Breast epithelium (tissue), 4 donors: ENCODE measurements around the gene PLGRKT. TPM values are rescaled to one million over a fixed set of nuclear protein-coding genes. Genes with fewer than 3 reads are reported as not detected.
"Not testable (repeated sequence)": the region's sequence is repeated elsewhere in the genome, so short reads cannot be mapped to it uniquely, and the experiment has no call there.

Source experiments
- DNase-seq, 2 donors: peaks; one replicate each; pipeline ENCODE4 v3.0.0-alpha.2; 2019; ENCODE audit warnings: low spot score in 2 of 2
- H3K27ac ChIP-seq, 2 donors: fragments of 200-600 bp; sonication (generic) in 1 of 2; one replicate each; pipeline ENCODE4 v1.5.1; 2016 to 2019; ENCODE audit warnings: mild to moderate bottlenecking in 1 of 2
- H3K27me3 ChIP-seq, 2 donors: fragments of 200-600 bp; sonication (generic) in 1 of 2; one replicate each; pipeline versions ENCODE4 v1.5.1 to v1.6.0; 2017 to 2019; ENCODE audit warnings: control low read depth in 1 of 2, mild to moderate bottlenecking in 1 of 2
- H3K36me3 ChIP-seq: fragments of 200-600 bp; one replicate; pipeline ENCODE4 v1.5.1; 2019
- H3K4me1 ChIP-seq, 2 donors: fragments of 200-600 bp; sonication (generic); one replicate each; pipeline ENCODE4 v1.5.1; 2016 to 2019; ENCODE audit warnings: control low read depth in 1 of 2
- H3K4me3 ChIP-seq, 3 donors: fragments of 200-600 bp; sonication (generic); 1 replicate in 2 of 3; 2 replicates in 1 of 3; pipeline ENCODE4 v1.5.1; 2016 to 2019; ENCODE audit warnings: mild to moderate bottlenecking in 3 of 3, moderate library complexity in 2 of 3
- H3K9me3 ChIP-seq, 2 donors: fragments of 200-600 bp; sonication (generic) in 1 of 2; one replicate each; pipeline ENCODE4 v1.5.1; 2016 to 2019; ENCODE audit warnings: control low read depth in 1 of 2
- CTCF ChIP-seq, 3 donors: fragments of 450-650 bp; IDR thresholded peaks; one replicate each; pipeline ENCODE4 v1.5.1; 2016 to 2017; ENCODE audit warnings: antibody characterized with exemption in 3 of 3, mild to moderate bottlenecking in 3 of 3, moderate library complexity in 3 of 3
- POLR2A ChIP-seq: fragments of 450-650 bp; IDR thresholded peaks from one replicate; pipeline ENCODE4 v1.6.1; 2016; ENCODE audit warnings: antibody characterized with exemption, mild to moderate bottlenecking, moderate library complexity
- POLR2AphosphoS5 ChIP-seq, 3 donors: sonication (generic); formaldehyde crosslinking; IDR thresholded peaks; one replicate each; pipeline ENCODE4 v1.6.1; 2017; ENCODE audit warnings: antibody characterized with exemption in 3 of 3
- intact Hi-C: fragments of 100-400 bp; cut with DNase I; formaldehyde crosslinking; loops from one replicate; pipeline ENCODE4 v1.15.1; 2023; ENCODE audit warnings: low total_unique reads
- total RNA-seq, 3 donors: library from RNA; depleted of rRNA; stranded (reverse); fragments of >200 nt; gene quantifications; one replicate each; pipeline ENCODE4 v1.1.0, GENCODE V29; 2016

Gene PLGRKT
- total RNA-seq, 3 donors from 2014 or later = 15.0 to 26.2 (median 16.4) TPM

GRCh38 chr9:5402217-5402616 lies 35.5 kb downstream of the PLGRKT start:
- H3K9me3 ChIP-seq = peaks cover 0 to 15% of the 10 kb centered on the region in 2 donors
- no peak for TF ChIP-seq POLR2AphosphoS5 (IDR thresholded peaks at IDR 0.05)
- TF ChIP-seq CTCF (IDR thresholded peaks at IDR 0.05) = no peak
- TF ChIP-seq POLR2A = no peak
- no peaks in the 10 kb centered on the region for H3K36me3 ChIP-seq
- no peak overlapping the region for H3K27ac ChIP-seq
- intact Hi-C loops = no loop called here
- H3K27me3 ChIP-seq = no peaks in the 10 kb centered on the region
- no peak for DNase-seq
- H3K4me1 ChIP-seq = no peaks in the 10 kb centered on the region
- H3K4me3 ChIP-seq = no peak overlapping the region

GRCh38 chr9:5397547-5397946 lies 40.2 kb downstream of the PLGRKT start:
- not testable (repeated sequence) for H3K27me3 ChIP-seq, H3K27ac ChIP-seq, H3K4me3 ChIP-seq, H3K9me3 ChIP-seq, H3K36me3 ChIP-seq, DNase-seq, H3K4me1 ChIP-seq
- intact Hi-C loops = loop anchor here (10.0 kb wide), 1 partner anchor 347 kb away; no protein-coding TSS in a partner anchor

- Histone ChIP-seq H3K36me3 (no peaks in the 10 kb centered on the region), H3K27ac (no peak overlapping the region), H3K4me3 (no peak overlapping the region), H3K27me3 (no peaks in the 10 kb centered on the region), H3K4me1 (no peaks in the 10 kb centered on the region), H3K9me3 (no peaks in the 10 kb centered on the region)
- intact Hi-C loops = loop anchor here (10.0 kb wide), 1 partner anchor 349 kb away; no protein-coding TSS in a partner anchor
- no peak for DNase-seq
- TF ChIP-seq CTCF (IDR thresholded peaks at IDR 0.05) (no peak), POLR2AphosphoS5 (IDR thresholded peaks at IDR 0.05) (no peak), POLR2A (no peak)
Measured at GRCh38 chr9:5395428-5395827, 42.3 kb downstream of the PLGRKT start.

GRCh38 chr9:5393976-5394375 lies 43.7 kb downstream of the PLGRKT start:
- not testable (repeated sequence) for H3K4me1 ChIP-seq, H3K27ac ChIP-seq

GRCh38 chr9:5393497-5393896 lies 44.2 kb downstream of the PLGRKT start:
- Histone ChIP-seq H3K4me1 (no peaks in the 10 kb centered on the region), H3K4me3 (no peak overlapping the region), H3K27ac (no peak overlapping the region), H3K9me3 (no peaks in the 10 kb centered on the region), H3K27me3 (no peaks in the 10 kb centered on the region), H3K36me3 (no peaks in the 10 kb centered on the region)
- intact Hi-C loops = loop anchor here (10.0 kb wide), 1 partner anchor 351 kb away; no protein-coding TSS in a partner anchor
- TF ChIP-seq CTCF (IDR thresholded peaks at IDR 0.05) (no peak), POLR2A (no peak), POLR2AphosphoS5 (IDR thresholded peaks at IDR 0.05) (no peak)
- DNase-seq = no peak

More at GRCh38 chr9:5393976-5394375, 43.7 kb downstream of the PLGRKT start:
- not testable (repeated sequence) for H3K4me3 ChIP-seq, DNase-seq, H3K27me3 ChIP-seq, H3K36me3 ChIP-seq, H3K9me3 ChIP-seq
- intact Hi-C loops = loop anchor here (10.0 kb wide), 1 partner anchor 351 kb away; no protein-coding TSS in a partner anchor

- DNase-seq = no peak
- TF ChIP-seq POLR2A = no peak
- TF ChIP-seq CTCF (IDR thresholded peaks at IDR 0.05) = no peak
- no peak for TF ChIP-seq POLR2AphosphoS5 (IDR thresholded peaks at IDR 0.05)
- H3K4me1 ChIP-seq = no peaks in the 10 kb centered on the region
- no peaks in the 10 kb centered on the region for H3K9me3 ChIP-seq
- H3K27ac ChIP-seq = no peak overlapping the region
- H3K36me3 ChIP-seq = no peaks in the 10 kb centered on the region
- no peaks in the 10 kb centered on the region for H3K27me3 ChIP-seq
- no peak overlapping the region for H3K4me3 ChIP-seq
- intact Hi-C loops = loop anchor here (10.0 kb wide), 1 partner anchor 353 kb away; no protein-coding TSS in a partner anchor
Measured at GRCh38 chr9:5392285-5392684, 45.4 kb downstream of the PLGRKT start.
